Adrenal gland (tissue), 5 donors: ENCODE results near the gene MALRD1.

Source experiments
- POLR2A ChIP-seq, 2 donors: fragments of 450-650 bp; IDR thresholded peaks; one replicate each; pipeline ENCODE4 v1.6.1; 2017; ENCODE audit warnings: antibody characterized with exemption in 2 of 2, mild to moderate bottlenecking in 2 of 2, moderate library complexity in 1 of 2
- TF ChIP-seq, protein P1 (sequence below), 6 experiments: fragments of 450-650 bp in 4 of 6; fragments of 200-600 bp in 2 of 6; sonication (generic) in 1 of 6; IDR thresholded peaks; 1 replicate in 5 of 6; 2 replicates in 1 of 6; pipeline versions ENCODE4 v1.5.1 to v1.8.0; 2016 to 2021; ENCODE audit warnings: antibody characterized with exemption in 6 of 6, mild to moderate bottlenecking in 2 of 6, moderate library complexity in 1 of 6
- donor health status: DM: no; HTN: no; CAD: no.

DNA sequence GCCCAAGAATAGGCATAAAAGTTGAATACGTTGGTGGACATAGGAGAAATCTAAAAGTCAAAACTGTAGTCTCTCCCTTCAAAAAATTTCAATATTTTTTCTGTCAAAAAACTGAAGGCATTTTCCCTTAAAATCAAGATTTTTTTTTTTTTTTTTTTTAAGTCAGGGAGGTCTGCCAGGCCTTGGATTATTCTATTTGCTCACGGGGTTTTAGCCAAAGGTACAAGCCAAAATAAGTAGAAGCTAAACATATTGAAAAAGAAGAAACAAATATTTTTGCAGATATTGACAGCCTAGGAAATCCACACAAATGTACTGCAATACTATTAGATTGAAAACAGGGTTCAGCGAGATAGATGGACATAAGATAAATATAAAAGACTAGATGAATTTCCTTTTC, 577.6 kb downstream of the MALRD1 start:
- TF ChIP-seq, protein P1, sequence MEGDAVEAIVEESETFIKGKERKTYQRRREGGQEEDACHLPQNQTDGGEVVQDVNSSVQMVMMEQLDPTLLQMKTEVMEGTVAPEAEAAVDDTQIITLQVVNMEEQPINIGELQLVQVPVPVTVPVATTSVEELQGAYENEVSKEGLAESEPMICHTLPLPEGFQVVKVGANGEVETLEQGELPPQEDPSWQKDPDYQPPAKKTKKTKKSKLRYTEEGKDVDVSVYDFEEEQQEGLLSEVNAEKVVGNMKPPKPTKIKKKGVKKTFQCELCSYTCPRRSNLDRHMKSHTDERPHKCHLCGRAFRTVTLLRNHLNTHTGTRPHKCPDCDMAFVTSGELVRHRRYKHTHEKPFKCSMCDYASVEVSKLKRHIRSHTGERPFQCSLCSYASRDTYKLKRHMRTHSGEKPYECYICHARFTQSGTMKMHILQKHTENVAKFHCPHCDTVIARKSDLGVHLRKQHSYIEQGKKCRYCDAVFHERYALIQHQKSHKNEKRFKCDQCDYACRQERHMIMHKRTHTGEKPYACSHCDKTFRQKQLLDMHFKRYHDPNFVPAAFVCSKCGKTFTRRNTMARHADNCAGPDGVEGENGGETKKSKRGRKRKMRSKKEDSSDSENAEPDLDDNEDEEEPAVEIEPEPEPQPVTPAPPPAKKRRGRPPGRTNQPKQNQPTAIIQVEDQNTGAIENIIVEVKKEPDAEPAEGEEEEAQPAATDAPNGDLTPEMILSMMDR (IDR thresholded peaks at IDR 0.05): no peak
- TF ChIP-seq POLR2A (IDR thresholded peaks at IDR 0.05): no peak
